NCI-H1694 (cell line): ENCODE data around the gene CMSS1.

Experiments
- DNase-seq: peaks from one replicate; lab custom pipeline; 2025; lab: John Stamatoyannopoulos, UW

CMSS1 gene

DNA sequence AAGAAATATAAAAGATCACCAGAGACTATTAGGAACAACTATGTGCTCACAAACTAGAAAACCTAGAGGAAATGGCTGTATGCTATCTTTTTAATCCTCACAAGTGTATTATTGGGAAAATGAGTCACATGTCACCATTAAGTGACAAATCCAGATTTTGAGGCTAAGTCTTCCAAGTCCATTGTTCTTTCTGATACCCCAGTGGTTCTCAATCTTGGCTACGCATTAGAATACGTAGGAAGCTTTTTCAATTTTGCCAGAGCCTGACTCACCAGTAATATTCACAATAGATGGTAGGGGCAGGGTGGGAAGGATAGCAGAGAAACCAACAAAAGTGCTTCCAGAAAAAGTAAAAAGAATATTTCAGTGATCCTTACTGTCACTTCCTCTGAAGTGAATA lies 179.6 kb downstream of the CMSS1 start:
- no peak for DNase-seq

DNA sequence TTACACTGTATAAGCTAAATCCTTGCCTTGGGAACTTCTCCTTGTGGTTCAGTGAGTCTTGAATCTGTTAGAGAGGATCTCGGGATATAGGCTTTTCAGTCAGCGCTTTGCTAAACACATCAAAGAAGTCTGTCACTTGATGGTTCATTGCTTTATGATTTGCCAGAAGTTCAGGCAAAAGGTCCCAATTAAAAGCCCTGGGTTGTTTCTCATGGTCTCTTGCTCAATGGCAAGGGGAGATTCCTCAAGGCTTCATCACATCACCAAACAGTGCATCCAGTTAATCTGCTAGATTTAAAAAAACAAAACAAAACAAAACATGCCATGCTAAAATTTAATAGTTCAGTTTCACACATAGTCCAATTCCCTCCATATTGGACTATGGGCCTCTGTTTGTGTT lies 181.9 kb downstream of the CMSS1 start:
- no peak for DNase-seq

DNA sequence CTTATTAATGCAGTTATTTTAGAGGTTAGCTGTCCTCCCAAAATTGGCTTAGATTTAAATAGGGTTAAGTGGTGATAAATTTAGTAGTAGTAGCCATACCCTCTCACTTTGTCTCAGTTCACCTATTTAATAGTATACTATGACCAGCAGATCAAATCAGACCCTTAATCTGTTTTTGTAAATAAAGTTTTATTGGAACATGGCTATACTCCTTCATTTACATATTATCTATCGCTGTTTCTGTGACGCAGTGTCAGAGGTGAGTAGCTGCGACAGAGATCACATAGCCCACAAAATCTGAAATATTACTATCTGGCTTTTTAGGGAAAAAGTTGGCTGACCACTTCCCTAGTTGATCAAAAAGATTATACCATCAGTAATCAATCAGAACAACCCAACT lies 183.4 kb downstream of the CMSS1 start:
- no peak for DNase-seq

DNA sequence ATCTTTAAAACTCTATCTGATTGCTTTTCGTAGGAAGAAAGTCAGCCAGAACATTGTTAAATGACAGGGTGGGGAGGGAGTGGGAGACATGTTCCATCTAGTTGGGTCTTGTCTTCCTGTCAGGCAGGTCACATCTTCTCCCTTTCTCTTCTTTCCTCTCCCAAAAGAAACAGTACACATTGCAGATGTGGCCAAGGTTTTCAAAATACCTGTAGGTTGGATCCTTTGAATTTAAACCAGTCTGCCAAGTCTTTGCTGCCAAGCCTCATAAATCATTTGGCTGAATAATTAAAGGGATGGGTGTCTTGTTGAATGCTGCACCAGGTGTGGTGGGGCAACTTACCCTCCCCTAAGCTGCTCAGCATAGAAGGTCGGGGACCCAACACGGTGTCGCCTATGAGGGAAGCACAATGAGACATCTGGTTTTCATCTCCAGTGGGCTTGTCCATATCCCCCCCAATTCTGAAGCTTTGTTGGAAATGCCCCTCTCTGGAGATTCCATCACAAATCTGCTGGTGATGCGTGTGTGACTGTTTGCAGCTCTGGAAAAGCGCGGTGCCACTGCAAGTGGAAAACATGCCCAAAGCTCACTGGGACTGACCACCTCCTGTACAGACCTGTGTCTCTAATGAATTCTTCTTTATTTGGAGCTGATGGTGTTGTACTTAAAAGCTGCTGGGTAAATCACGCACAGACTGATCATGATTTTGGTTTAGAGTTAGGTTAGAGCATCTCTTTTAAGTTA lies 184.0 kb downstream of the CMSS1 start:
- DNase-seq: no peak

DNA sequence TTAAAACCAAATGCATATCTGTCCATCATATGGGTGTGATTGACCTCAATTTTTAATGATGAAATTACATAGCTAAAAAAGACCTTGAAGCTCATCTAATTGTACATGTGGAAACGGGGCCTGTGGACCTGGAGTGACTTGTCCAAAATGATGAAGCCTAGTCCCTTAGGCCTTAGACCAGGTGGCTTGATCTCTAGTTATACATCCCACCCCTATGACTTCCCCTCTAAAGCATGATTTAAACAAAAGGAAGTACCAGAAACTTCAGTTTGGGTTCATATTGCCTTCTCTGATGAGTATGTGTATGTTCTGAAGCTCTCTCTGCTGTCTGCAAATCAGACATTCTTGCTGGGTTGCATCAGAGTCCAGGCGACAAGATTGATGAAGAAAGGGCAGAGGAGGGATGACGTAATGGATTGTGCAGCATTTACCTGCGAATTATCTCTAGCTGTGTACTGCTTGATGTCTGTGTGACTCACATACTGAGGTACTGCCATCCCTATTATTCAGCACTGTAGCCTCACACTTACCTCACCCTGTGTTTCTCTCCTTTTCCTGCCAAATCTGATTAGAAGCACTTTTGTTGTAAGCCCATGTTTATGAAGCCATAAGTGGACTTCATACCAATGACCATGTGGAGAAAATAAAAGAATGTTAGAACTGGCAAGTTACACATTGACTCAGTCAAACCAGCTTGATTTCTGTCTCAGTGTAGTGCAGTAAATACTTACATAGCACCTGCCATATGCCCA lies 185.1 kb downstream of the CMSS1 start:
- no peak for DNase-seq

DNA sequence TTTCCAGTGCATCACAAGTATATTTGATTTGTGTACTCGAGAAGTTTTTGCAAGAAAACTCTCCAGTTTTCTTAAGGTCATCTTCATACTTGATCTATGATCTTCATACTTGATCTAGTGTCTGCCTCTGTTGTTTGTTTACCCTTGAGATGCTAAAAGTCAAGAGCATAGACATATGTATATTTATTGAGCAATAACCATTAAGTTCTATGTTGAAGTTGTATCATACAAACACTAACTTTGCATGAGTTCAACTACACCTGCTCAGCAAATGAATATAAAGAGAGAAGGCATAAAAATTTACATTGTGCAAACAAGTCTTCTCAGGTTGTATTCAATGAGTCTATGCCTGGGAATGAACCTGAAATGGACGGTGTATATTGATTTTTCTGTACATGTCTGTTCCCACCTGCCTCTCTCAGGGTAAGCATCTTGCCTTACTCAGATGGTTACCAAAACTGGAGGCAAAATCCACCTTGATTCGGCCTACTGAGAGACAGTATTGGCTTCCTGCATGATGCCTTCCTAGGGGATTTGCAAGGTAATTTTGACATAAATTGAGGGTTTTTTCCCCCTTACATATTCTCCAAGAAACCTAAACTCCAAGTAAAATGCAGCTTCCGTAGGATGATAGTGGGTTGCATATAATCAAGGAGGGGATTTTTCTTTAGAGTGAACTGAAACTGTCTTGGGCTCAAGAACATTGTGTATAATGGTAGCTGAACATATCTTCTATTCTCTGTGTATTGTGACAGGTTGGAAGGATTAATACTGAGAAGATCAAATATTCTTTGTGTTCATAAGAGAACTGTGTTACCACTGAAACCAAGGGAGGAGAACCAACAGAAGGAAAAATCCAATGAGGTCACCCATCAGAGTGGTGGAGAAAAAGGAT lies 186.2 kb downstream of the CMSS1 start:
- DNase-seq: no peak

DNA sequence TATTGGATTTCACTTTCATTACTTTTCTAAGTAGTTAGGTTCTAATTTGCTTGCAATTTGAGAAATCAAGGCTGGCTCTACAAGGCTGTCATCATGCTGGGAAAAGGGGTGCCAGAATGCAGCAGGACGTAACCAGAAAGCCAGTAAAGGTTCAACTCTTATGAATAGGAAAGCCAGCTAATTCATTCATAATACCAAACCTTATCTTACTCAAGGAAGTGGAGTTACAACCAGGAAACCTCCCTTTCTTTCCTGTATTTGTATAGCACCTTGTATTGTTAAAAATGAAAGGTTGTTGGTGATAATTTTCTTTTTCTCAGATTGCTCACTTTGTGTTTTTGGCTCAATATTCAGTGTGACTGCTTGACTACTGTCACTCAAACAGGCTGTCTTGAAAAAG lies 187.3 kb downstream of the CMSS1 start:
- no peak for DNase-seq

DNA sequence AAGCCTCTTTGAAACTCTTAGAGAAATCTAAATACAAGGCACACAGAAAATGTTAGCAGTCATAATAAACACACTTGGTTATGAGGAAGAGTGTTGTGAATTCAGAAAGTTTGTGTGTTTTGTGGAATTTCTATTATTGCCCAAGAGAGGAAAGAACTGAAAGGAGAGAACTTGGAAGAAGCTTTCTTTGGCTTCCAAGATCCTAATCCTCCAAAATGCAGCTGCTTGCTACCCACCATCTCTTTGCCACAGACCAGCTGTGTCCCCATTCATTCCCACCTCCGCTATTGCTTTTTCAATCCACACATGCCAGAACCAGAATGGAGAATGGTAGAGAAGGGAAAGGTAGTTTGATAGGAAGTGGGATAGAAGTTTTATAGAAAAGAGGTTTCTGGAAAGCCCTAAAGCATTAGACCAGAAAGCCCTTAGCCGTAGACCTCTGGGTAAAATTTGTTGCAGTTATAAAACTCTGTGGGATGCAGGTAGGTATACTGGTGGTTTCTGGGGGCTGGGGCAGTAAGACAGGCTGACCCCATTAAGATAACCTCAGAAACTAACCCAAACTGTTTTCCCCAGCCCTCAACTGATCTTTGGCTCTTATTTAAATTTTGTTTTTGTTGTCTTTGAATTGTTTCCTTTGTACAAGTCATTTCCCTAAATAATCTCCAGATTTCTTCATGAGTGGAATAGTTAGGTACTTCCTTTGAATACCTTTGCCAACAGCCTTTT lies 188.2 kb downstream of the CMSS1 start:
- no peak for DNase-seq

DNA sequence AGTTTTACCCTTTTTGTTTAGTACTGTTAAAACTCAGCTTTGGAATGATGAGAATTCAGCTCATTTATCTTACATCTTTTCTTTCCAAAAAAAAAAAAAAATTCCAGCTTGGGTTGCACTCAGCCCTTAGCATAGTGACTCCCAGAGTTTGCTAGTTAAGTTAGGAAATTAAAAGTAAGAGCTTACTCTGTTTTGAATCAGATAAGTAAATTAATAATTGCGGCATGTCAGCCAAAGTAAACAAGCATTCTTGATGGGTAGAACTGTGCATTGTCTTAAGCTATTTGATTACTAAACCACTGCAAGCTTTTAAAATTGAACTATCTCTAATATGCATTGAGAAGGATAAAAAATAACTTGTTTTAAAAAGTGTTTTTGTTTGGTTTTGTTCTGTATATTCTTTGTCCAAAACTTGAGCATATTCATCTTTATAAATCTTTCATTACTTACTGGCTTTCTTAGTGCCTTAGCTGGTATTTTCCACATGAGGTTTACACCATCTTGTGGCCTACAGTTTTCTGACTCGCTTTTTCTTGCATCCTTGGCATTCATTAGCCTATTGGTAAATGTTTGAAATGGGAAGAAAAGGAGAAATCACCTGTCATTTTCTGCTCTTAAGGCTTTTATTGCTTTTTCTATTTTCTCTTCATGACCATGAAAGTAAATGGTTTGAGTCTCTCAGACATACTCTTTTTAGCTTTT lies 189.1 kb downstream of the CMSS1 start:
- DNase-seq: no peak

DNA sequence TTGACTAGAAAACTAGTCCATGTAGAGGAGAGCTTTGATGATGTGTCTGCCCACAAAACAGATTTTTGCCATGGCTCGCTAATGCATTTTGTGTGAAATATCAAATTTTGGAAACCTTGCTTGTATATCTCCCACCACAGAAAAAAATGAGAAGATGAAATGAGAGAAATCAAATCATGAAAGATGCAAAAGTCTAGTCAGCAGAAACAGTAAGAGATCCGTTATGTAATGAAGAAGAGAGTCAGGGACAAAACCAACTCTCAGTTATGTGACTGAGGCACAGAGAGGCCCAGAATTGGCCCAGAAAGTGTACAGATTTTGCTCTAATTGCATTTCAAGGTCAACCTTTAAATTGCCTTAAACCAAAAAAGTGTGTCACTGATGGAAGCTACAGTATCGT lies 189.7 kb downstream of the CMSS1 start:
- DNase-seq: no peak

DNA sequence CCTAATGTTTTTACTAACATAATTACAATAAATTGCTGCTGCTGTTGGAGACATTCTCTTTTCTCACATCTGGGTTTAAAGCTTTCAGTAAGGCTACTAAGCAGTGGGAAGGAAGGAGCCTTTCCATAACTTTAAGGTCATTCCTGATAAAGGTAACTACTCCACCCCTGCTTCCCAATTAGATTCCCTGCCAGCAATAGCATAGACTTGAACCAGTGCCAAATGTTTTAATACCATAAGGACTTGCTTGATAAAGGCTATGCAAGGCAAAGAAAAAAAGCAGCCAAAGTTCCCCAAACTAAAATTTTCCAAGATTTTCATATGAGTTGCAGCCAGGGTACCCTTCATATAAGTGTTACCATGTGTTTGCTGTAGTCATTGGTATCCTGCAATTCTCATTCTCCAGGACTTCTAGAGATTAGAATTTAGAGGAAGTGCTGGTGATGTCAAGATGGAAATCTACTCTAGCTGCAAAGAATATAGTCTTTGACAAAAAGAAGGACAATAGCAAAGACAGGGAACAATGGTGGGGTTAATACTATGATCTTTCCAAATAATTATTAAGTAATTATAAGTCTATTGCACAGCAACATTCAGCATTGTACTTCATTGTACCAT lies 190.5 kb downstream of the CMSS1 start:
- no peak for DNase-seq

DNA sequence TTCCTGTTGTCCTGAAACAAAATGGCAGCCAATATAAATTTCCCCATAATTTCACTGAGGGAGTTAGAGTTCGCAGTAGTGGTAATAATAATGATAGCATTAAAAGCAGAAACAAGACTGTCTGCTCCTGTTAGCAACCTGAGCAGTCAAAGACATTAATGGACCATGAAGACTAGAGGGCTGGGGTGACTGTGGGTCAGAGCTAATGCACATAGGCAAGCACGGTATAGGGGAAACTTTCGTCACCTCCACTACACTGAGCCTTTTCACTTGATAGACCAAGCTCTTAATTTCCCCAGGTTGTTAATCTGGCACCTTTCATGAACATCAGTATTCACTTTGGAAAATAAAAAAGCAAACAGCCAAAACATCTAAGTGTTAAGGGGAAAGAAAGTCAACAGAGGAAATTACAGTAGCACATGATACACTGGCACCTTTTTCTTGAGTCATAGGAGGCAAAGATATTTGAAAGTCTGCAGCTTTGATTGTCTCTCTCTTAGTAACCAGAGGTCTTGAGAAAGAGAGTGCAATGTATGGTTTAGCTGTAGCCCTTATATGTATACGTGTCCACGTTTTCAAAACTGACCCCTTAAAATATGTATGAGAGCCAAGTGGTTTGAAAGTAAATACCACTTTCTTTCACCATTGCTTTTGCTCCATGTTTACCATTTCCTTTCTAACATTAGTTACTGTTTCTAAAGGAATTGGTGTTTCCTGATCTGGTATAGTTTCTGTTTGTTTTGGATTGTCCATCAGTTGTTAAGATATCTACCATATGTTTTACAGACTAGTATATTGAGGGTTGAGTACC lies 191.8 kb downstream of the CMSS1 start:
- DNase-seq: no peak

DNA sequence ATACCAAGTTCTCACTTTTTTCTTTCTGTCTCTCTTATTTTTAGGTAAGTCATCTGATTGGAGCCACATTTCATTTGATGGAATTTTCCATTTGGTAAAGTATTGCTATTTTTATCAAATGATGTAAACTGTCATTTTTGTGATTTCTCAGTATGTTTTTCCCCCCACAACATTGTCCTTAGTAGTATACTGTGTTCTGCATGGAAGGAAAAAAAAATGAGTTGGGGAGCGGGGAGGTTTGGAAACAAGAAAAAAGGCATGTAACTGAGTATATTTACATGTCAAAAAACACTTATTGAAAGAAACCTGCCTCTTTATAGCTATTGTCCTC lies 192.4 kb downstream of the CMSS1 start:
- no peak for DNase-seq

DNA sequence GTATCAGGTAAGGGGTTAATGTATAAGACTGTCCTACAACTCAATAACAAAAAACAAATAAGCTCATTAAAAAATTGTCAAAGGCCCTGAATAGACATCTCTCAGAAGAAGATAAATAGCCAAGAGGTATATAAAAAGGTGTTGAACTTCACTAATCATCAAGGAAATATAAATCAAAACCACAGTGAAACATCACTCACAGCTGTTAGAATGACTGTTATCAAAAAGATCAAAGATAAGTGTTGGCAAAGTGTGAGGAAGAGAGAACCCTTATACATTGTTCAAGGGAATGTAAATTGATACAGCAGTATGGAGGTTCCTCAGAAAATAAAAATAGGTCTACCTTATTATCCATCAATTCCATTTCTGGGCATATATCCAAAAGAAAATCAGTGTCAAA lies 201.1 kb downstream of the CMSS1 start:
- DNase-seq: no peak

DNA sequence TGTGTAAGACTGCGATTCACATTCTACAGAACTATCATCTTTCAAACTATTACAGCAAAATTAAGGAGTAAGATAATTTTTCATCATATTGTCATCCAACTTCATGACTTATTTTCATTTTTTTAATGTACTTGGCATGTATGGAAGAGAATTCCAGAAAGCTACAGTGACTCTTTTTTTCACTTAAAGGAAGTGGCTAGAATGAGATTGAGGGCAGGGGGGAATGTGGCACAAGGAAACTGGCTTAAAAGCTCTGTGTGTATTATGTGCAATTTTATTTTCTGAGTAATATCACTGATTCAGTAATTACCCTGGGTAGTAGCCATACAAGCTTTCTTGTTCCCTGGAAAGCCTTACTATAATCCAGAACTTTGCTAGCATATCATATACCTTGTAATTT lies 202.1 kb downstream of the CMSS1 start:
- DNase-seq: no peak

DNA sequence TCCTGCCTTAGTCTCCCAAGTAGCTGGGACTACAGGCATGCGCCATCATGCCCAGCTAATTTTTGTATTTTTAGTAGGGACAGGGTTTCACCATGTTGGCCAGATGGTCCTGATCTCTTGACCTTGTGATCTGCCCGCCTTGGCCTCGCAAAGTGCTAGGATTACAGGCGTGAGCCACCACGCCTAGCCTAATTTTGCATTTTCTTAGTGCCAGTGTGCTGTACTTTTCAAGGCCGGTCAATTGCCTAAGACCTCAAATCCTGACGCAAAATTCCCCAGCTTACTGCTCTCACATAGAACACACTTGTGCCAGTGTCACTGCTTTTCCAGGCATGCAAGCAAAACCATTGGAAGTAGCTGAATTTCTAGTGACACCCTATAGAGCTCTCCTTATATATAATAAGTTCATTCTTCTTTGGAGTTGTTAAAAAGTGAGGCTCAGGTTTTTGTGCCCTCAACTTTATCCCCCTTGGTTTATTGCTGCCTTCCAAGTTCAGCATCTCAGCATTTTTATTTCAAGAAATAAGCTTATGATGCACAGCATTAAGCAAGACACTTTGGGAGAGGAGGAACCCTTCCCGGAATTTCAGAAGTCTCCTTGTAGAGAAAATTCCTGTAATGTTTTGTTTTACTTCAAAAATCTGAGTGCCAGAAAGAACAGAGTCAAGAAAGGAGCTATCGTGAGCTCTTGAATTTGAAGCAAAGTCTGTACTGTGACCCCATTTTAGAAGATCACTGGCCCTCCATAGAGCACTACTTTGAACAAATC lies 203.4 kb downstream of the CMSS1 start:
- DNase-seq: no peak

DNA sequence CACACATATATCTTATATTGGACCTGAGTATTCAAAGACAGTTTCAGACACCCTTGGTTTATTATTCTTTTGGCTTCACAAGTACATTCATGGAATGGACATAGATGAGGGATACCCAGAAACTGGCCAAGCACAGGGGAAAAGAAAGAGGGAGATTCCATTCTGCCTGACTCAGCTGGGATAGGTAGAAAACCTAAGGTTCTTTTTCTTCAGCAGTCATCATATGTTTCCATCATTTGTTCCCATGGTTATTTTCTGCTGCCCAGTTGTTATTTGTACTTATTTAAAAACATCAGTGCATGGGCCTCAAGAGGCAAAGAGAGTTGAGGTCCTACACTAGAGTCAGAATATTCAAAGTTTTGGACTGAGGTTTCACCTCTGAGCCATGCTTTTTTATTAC lies 204.8 kb downstream of the CMSS1 start:
- DNase-seq: no peak

DNA sequence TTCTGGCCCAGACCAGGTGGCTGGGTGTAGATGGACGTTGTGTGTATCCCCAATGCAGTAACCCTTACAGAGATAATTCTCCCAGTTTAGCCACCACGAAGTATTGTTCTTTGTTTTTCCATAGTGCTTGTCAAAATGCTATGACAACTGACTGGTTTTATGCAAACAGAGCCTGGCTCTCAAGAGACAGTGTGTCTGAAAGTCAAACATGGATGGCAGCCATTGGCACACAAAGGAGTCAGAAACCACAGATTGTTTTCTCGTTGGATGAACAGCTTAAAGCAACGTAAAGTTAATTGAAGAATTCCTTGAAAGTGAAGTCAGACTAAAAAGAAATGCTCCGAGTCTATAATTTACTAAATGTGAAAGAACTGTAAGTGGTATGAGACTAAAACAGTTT lies 205.5 kb downstream of the CMSS1 start:
- no peak for DNase-seq

DNA sequence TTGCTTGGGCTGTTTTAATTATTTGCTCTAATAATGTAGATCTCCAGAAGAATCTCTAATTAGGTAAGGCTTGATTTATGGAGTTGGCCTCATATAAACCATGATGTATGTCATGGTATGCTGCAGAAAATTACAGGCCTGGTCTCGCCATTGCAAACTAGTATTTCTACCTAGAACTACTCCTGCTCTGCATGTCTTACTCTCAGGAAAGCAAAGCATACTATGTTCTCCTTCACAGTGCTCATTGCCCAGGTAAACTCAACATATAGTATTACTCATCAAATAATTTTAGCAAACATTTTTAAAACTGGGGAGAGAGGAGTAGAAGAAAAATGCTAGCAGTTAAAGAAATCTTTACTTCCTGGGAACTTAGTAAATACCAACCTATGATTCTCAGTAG lies 205.9 kb downstream of the CMSS1 start:
- no peak for DNase-seq
